Measurements from ENCODE around the gene FMN1.

GRCh38 chr15:33109345-33109744, 85.2 kb downstream of the FMN1 start:
- TF ChIP-seq CTCF (IDR thresholded peaks at IDR 0.05; ENCODE audit: control extremely low read depth in 1 of 3, insufficient read depth in 1 of 3, low read depth in 1 of 3, low read length in 3 of 3) (no peak), TCF12 (IDR thresholded peaks at IDR 0.05; ENCODE audit: low read depth, low read length) (no peak), JUND (IDR thresholded peaks at IDR 0.05; ENCODE audit: low read length) (no peak), POLR2AphosphoS5 (IDR thresholded peaks at IDR 0.05; ENCODE audit: low read depth, low read length) (no peak), SP1 (IDR thresholded peaks at IDR 0.05; ENCODE audit: low read depth, low read length) (no peak), SIN3A (conservative IDR thresholded peaks at IDR 0.05 in 1 of 2, IDR thresholded peaks at IDR 0.05 in 1 of 2; ENCODE audit: low read depth in 1 of 2, low read length in 2 of 2) (no peak), ZNF274 (IDR thresholded peaks at IDR 0.05; ENCODE audit: borderline replicate concordance, extremely low read depth, low read length) (no peak), KDM5A (IDR thresholded peaks at IDR 0.05; ENCODE audit: low read length) (no peak)
